ENCODE measurements around the gene ASB2. TPM values are rescaled to one million over a fixed set of nuclear protein-coding genes. Genes with fewer than 3 reads are reported as not detected.

Gene ASB2
- total and polyA plus RNA-seq, 2 of the 13 experiments (the other 11 are each of a cell fraction or from before 2014, with no cell fraction given), result 0.82 to 4.1 TPM

- TF ChIP-seq SIX1 (CRISPR knock-in tag; IDR thresholded peaks at IDR 0.05; ENCODE audit: borderline replicate concordance) (peak; percentile 61; the same call in 1 of the 2 replicates), SNAPC4 (CRISPR knock-in tag; IDR thresholded peaks at IDR 0.05) (peak; percentile 69; the same call in 1 of the 2 replicates), ZNF335 (CRISPR knock-in tag; IDR thresholded peaks at IDR 0.05) (peak; percentile 83; the same call in 1 of the 2 replicates), ZBTB4 (CRISPR knock-in tag; IDR thresholded peaks at IDR 0.05; ENCODE audit: borderline replicate concordance) (0 out of 2 replicates have a peak, but pooled peaks have one; percentile 23), DZIP1 (CRISPR knock-in tag; IDR thresholded peaks at IDR 0.05) (peak; percentile 7; the same call in 1 of the 2 replicates), ZNF776 (CRISPR knock-in tag; IDR thresholded peaks at IDR 0.05) (0 out of 2 replicates have a peak, but pooled peaks have one; percentile 27), BRCA1 (CRISPR knock-in tag; IDR thresholded peaks at IDR 0.05) (no peak; the same call in 1 of the 2 replicates), ZNF552 (CRISPR knock-in tag; IDR thresholded peaks at IDR 0.05; ENCODE audit: borderline replicate concordance) (peak; percentile 34; the same call in 1 of the 2 replicates), GZF1 (CRISPR knock-in tag; IDR thresholded peaks at IDR 0.05) (no peak), ZMYM3 (CRISPR knock-in tag; IDR thresholded peaks at IDR 0.05) (peak; percentile 84), U2AF2 (IDR thresholded peaks at IDR 0.05; ENCODE audit: low read depth, low read length) (0 out of 2 replicates have a peak, but pooled peaks have one; percentile 40), SMARCE1 (IDR thresholded peaks at IDR 0.05; ENCODE audit: borderline replicate concordance) (no peak), ZNF713 (CRISPR knock-in tag; IDR thresholded peaks at IDR 0.05) (0 out of 2 replicates have a peak, but pooled peaks have one; percentile 40)
These were observed 16.9 kb downstream of the ASB2 start (continued) for GRCh38 chr14:93959239-93960107.
